HEK293T (cell line): ENCODE data around the gene EPB41L2.
A peak's percentile ranks its signal among the peaks of the same experiment; 100 is the strongest.

Experiments used
- CTCF ChIA-PET: fragments of 350-600 bp; formaldehyde crosslinking; extraction: SDS; loops from one replicate; lab custom pipeline; 2021; ENCODE audit warnings: antibody characterized with exemption, inconsistent platforms; lab: Yijun Ruan, JAX
- POLR2A ChIA-PET: fragments of 350-600 bp; formaldehyde crosslinking; extraction: SDS; loops from one replicate; lab custom pipeline; 2020; ENCODE audit warnings: antibody characterized with exemption, inconsistent platforms; lab: Yijun Ruan, JAX
- DNase-seq: peaks from one replicate; pipeline ENCODE4 v3.0.0; 2012; ENCODE audit warnings: mixed read lengths; ENCODE audit errors: extremely low spot score
- ARNT ChIP-seq: fragments of 450-650 bp; IDR thresholded peaks from 2 replicates; pipeline ENCODE4 v1.6.1; 2017; ENCODE audit warnings: mild to moderate bottlenecking
- BHLHE40 ChIP-seq: fragments of 450-650 bp; IDR thresholded peaks from 2 replicates; pipeline ENCODE4 v1.6.1; 2016; ENCODE audit warnings: mild to moderate bottlenecking, moderate library complexity, borderline replicate concordance
- CTBP1 ChIP-seq: fragments of 450-650 bp; IDR thresholded peaks from 2 replicates; pipeline ENCODE4 v1.6.1; 2016; ENCODE audit warnings: borderline replicate concordance
- ELF4 ChIP-seq: fragments of 450-650 bp; IDR thresholded peaks from 2 replicates; pipeline ENCODE4 v1.6.1; 2017; ENCODE audit warnings: antibody characterized with exemption
- FOXA1 ChIP-seq: fragments of 450-650 bp; IDR thresholded peaks from 2 replicates; pipeline ENCODE4 v1.6.1; 2016; ENCODE audit warnings: mild to moderate bottlenecking
- FOXK2 ChIP-seq: fragments of 450-650 bp; IDR thresholded peaks from 2 replicates; pipeline ENCODE4 v1.6.1; 2016; ENCODE audit warnings: mild to moderate bottlenecking
- FOXM1 ChIP-seq: fragments of 450-650 bp; IDR thresholded peaks from 2 replicates; pipeline ENCODE4 v1.6.1; 2017; ENCODE audit warnings: mild to moderate bottlenecking, borderline replicate concordance
- HDGF ChIP-seq: fragments of 450-650 bp; IDR thresholded peaks from 2 replicates; pipeline ENCODE4 v1.6.1; 2017; ENCODE audit warnings: antibody characterized with exemption, borderline replicate concordance
- L3MBTL2 ChIP-seq: fragments of 450-650 bp; conservative IDR thresholded peaks from 2 replicates; pipeline ENCODE4 v1.6.1; 2016; ENCODE audit warnings: mild to moderate bottlenecking
- LEF1 ChIP-seq: fragments of 450-650 bp; IDR thresholded peaks from 2 replicates; pipeline ENCODE4 v1.6.1; 2017; ENCODE audit warnings: mild to moderate bottlenecking, borderline replicate concordance
- NFRKB ChIP-seq: fragments of 450-650 bp; IDR thresholded peaks from 2 replicates; pipeline ENCODE4 v1.6.1; 2016; ENCODE audit warnings: mild to moderate bottlenecking, moderate library complexity
- SP1 ChIP-seq: fragments of 450-650 bp; IDR thresholded peaks from 2 replicates; pipeline ENCODE4 v1.6.1; 2017
- SUZ12 ChIP-seq: fragments of 450-650 bp; IDR thresholded peaks from 2 replicates; pipeline ENCODE4 v1.6.1; 2016; ENCODE audit warnings: mild to moderate bottlenecking
- TARDBP ChIP-seq: fragments of 450-650 bp; IDR thresholded peaks from 2 replicates; pipeline ENCODE4 v1.6.1; 2016
- ZNF384 ChIP-seq: fragments of 450-650 bp; IDR thresholded peaks from 2 replicates; pipeline ENCODE4 v1.6.1; 2016
- TF ChIP-seq, protein P1 (sequence below): fragments of 450-650 bp; IDR thresholded peaks from 2 replicates; pipeline ENCODE4 v1.6.1; 2016

EPB41L2 gene

DNA sequence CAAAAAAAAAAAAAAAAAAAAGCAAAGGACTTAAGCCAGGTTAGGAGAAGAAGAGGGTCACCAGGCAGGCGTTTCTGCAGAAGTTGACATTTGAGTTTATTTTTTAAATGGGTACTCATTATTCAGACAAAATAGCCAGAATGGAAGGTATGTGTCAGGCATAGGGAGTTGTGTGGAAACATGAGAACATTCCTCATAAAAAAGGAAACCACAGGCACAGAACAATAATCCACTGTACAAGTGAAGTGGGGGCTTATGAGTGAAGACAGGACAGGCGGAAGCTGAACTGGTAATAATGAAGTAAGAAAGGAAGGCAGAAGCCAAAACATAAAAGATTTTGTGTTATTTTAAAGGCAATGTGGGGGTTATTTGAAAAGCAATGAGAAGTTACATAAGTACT lies 104.6 kb downstream of the EPB41L2 start:
- ChIA-PET CTCF (interaction anchor here (0.7 kb wide), 1 partner anchor 148 kb away, joined by 3 read pairs; no protein-coding TSS in a partner anchor), POLR2A (no interaction called here)
- no peak for DNase-seq
- TF ChIP-seq BHLHE40, result no peak
- no peak for TF ChIP-seq ARNT
- TF ChIP-seq LEF1, result no peak
- TF ChIP-seq, protein P1, sequence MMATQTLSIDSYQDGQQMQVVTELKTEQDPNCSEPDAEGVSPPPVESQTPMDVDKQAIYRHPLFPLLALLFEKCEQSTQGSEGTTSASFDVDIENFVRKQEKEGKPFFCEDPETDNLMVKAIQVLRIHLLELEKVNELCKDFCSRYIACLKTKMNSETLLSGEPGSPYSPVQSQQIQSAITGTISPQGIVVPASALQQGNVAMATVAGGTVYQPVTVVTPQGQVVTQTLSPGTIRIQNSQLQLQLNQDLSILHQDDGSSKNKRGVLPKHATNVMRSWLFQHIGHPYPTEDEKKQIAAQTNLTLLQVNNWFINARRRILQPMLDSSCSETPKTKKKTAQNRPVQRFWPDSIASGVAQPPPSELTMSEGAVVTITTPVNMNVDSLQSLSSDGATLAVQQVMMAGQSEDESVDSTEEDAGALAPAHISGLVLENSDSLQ, result no peak
- no peak for TF ChIP-seq TARDBP
- TF ChIP-seq FOXM1, result no peak
- no peak for TF ChIP-seq NFRKB
- TF ChIP-seq HDGF, result no peak
- no peak for TF ChIP-seq SP1
- no peak for TF ChIP-seq SUZ12
- no peak for TF ChIP-seq CTBP1
- TF ChIP-seq ZNF384, result no peak
- TF ChIP-seq FOXA1, result no peak
- TF ChIP-seq FOXK2, result no peak
- no peak for TF ChIP-seq L3MBTL2

DNA sequence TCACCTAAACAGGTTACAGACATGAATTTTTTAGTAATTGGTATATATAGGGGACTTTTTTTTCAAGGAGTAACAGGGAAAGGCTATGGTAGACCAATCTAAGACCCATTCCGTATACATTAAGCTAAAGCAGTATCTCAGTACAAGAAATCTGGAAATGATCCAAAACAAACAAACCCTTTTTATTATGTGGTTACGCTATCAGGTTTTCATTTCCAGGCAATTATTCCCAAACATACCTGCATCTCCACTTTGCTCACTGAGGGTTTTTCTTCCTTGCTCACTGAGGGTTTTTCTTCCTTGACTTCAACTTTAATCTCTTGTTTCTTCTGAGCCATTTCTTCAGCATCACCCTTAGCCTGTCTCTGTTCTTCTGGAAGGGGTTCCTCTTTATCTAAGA lies 107.3 kb downstream of the EPB41L2 start:
- ChIA-PET CTCF (no interaction called here), POLR2A (no interaction called here)
- DNase-seq, result peak; percentile 26
- TF ChIP-seq LEF1 (no peak), CTBP1 (0 out of 2 replicates have a peak, but pooled peaks have one; percentile 17), FOXK2 (no peak)

DNA sequence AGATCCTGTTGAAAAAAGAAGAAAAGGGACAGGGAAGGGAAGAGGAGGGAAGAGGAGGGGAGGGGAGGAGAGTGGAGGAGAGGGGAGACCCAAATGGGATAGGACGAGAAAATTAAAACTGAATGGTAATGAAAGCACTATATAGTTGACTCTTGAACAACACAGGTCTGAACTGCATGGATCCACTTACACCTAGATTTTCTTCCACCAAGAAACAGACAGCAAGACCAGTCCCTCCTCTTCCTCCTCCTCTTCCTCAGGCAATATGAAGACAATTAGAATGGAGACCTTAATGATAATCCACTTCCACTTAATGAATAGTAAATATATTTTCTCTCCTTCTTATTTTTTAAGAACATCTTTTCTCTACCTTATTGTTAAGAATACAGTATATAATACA lies 113.5 kb downstream of the EPB41L2 start:
- no peak for TF ChIP-seq ELF4
- TF ChIP-seq SP1, result no peak
- no peak for TF ChIP-seq LEF1
- no peak for TF ChIP-seq L3MBTL2
- no peak for TF ChIP-seq BHLHE40
- no peak for TF ChIP-seq FOXK2
- no peak for TF ChIP-seq ARNT
- ChIA-PET POLR2A (no interaction called here), CTCF (no interaction called here)
- DNase-seq, result no peak

DNA sequence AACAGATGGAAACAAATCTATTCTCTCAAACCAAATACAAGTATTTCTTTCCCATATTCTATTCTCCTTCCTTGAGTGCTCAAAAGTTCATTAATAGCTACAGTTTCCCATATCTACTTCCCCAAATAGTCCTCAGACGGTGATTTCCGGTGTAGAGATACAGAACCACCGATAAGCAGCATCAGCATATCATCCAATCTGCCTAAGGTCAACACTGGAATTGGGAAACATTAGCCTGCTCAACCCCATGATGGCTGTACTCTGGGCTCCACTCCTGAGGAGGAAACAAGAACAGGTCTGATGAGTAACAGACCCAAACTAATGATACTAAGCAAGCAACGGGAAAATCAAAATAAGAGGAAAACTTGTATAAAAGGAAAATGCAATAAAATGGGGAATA lies 115.6 kb downstream of the EPB41L2 start:
- POLR2A ChIA-PET, result no interaction called here
- DNase-seq, result no peak
- CTCF ChIA-PET, result no interaction called here
- no peak for TF ChIP-seq ARNT

DNA sequence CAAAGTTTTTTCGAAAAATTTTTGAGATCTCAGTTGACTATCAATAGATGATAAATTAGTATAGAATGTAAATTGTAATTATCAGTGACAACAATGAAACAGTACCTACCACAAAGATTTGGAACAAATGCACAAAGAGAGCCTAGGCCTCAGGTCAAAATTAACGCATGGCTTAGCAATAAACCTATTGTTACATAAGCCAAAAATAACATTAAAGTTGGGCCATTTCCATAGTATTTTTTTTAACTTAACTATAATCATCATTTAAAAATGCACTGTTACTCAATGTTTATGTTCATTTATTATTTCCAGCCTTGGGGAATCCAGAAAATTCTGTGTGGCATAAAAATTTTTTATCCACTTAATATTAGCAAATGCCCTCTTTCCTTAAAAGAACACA lies 117.0 kb downstream of the EPB41L2 start:
- ChIA-PET POLR2A (no interaction called here), CTCF (no interaction called here)
- TF ChIP-seq FOXM1 (no peak), FOXA1 (no peak), FOXK2 (no peak), CTBP1 (no peak), HDGF (no peak), LEF1 (no peak), BHLHE40 (no peak), ZNF384 (no peak), NFRKB (no peak), L3MBTL2 (no peak), ELF4 (no peak)

DNA sequence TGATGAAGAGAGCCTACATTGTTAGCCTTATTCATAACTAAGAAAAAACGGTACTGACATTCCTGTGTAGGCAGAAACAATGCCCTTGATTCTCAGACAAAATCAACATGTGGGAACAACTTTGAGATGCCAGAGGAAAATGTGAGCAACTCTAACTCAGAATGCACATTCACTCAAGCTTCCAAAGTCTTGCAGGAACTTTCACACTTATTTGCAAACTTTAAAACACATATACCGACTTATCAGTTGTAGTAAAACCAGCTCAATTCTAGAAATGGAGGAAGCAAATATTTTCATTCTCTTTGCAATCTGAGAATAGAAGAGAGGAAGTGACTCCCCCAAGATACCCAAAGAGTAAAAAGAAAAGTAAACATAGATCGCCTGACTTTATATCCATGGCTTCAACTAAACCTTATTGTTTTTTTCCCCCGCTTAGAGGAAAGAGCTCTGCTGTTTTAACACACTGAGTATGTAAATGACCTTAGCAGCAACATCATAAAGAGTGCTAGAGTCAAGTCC lies 117.6 kb downstream of the EPB41L2 start:
- TF ChIP-seq ARNT, result no peak
- TF ChIP-seq ZNF384, result no peak
- TF ChIP-seq FOXA1, result no peak
- TF ChIP-seq CTBP1, result no peak
- no peak for TF ChIP-seq LEF1
- no peak for TF ChIP-seq SUZ12
- TF ChIP-seq TARDBP, result no peak
- TF ChIP-seq, protein P1, result no peak
- no peak for TF ChIP-seq NFRKB
- no peak for TF ChIP-seq HDGF
- no peak for TF ChIP-seq L3MBTL2
- no peak for TF ChIP-seq FOXK2
- no peak for TF ChIP-seq ELF4
- no peak for TF ChIP-seq SP1
- POLR2A ChIA-PET, result no interaction called here
- no peak for DNase-seq
- CTCF ChIA-PET, result no interaction called here

More for the DNA sequence above, 117.0 kb downstream of the EPB41L2 start:
- no peak for DNase-seq

DNA sequence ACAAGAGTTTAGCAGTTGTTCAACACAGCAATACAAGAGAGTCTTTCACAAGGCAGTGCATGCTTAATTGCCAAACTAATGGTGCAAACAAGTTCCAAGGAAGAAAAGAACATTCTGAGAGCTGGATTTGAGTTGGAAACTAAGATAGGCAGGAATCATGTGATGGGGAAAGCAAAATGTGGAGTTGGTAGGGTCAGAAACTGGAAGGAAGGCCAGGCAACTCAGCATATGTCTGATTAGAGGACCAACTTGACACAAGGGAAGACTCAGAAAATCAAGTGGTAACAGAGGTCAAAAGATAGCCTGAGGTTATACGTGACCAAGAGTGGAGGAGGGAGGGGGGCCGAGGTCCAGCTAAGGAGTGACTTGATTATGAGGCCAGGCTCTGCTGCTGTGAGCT lies 118.6 kb downstream of the EPB41L2 start:
- no peak for TF ChIP-seq SP1
- TF ChIP-seq LEF1, result no peak
- TF ChIP-seq FOXK2, result no peak
- TF ChIP-seq, protein P1, result no peak
- TF ChIP-seq CTBP1, result no peak
- no peak for TF ChIP-seq SUZ12
- TF ChIP-seq ZNF384, result no peak
- no peak for TF ChIP-seq FOXA1
- no peak for TF ChIP-seq BHLHE40
- no peak for TF ChIP-seq ELF4
- TF ChIP-seq TARDBP, result no peak
- TF ChIP-seq ARNT, result no peak
- no peak for TF ChIP-seq L3MBTL2
- TF ChIP-seq FOXM1, result no peak
- DNase-seq, result no peak
- POLR2A ChIA-PET, result no interaction called here
- CTCF ChIA-PET, result interaction anchor here (0.6 kb wide), 1 partner anchor 13 kb away, joined by 3 read pairs; no protein-coding TSS in a partner anchor
